H7 (cell line): ENCODE measurements around the gene ZNF567. TPM values are rescaled to one million over a fixed set of nuclear protein-coding genes. Genes with fewer than 3 reads are reported as not detected.

Experiments
- DNase-seq: peaks from one replicate; pipeline ENCODE4 v3.0.0; 2012
- H3K27me3 ChIP-seq: 2 replicates; pipeline ENCODE4 v1.6.0; 2011; ENCODE audit warnings: mild to moderate bottlenecking, low read length; ENCODE audit not compliant: control insufficient read depth, insufficient read depth
- H3K36me3 ChIP-seq: replicated peaks from 2 replicates; pipeline ENCODE4 v1.5.1; 2011; ENCODE audit warnings: low read length; ENCODE audit not compliant: control insufficient read depth, insufficient read depth
- H3K4me3 ChIP-seq: 2 replicates; pipeline ENCODE4 v1.5.1; 2011; ENCODE audit warnings: low read depth, mild to moderate bottlenecking, control low read depth, low read length, moderate library complexity; ENCODE audit not compliant: insufficient read depth
- total RNA-seq: library from RNA; depleted of rRNA; stranded (reverse); fragments of >200 nt; shearing (Covaris generic); gene quantifications from 2 replicates; pipeline ENCODE4 v1.2.3, GENCODE V29; 2014; rRNA removed

ZNF567 gene
- total RNA-seq = 5.5 and 12.3 TPM in 2 replicates

DNA sequence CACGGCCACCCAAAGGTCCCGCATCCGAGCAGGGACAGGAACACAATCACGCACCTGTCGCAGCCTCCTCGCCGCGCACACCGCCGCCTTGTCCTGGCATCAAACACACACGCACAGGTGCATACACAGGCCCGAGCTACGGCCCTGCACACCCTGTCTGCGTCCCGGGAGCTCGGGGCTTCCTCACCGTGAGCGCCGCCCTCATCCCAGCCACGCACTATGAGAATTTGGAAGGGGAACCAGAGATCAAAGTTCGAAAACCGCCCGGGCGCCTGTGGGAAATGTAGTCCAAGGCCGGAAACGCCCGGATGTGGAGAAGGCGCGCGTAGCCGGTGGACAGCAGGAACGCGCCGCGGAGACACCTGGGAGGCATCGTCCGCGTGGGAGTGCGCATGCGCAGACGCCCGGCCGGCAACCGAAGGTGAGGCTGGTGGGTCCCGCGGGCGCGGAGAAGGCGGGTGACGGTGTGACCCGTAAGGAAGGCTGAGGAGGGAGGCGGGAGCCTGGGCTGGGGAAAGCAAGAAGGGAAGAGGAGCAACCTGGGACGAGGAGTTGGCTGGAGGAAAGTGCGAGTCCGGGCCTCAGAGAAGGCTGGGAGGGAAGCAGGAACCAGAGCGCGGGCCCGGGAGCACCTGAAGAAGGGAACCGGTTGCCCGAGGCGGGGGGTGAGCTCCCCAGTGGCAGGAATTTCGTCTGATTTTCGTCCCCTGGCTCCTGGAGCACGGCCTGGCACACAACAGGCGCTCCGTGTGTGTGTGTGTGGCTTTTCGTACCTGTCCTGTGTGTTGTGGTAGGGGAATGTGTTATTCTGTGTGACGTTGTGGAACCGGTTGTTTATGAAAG is at the start of gene ZNF567:
TSS of gene ZNF567 (plus strand) at position 399 of the 843 bp plus-strand sequence. CDS start 7,256 bp downstream, outside the sequence.
- H3K27me3 ChIP-seq = no peaks in the 10 kb centered on the region
- peaks cover 20% of the 10 kb centered on the region for H3K36me3 ChIP-seq
- peak; percentile 97 for DNase-seq
- H3K4me3 ChIP-seq = peak within 1 kb of the TSS; percentile 88

DNA sequence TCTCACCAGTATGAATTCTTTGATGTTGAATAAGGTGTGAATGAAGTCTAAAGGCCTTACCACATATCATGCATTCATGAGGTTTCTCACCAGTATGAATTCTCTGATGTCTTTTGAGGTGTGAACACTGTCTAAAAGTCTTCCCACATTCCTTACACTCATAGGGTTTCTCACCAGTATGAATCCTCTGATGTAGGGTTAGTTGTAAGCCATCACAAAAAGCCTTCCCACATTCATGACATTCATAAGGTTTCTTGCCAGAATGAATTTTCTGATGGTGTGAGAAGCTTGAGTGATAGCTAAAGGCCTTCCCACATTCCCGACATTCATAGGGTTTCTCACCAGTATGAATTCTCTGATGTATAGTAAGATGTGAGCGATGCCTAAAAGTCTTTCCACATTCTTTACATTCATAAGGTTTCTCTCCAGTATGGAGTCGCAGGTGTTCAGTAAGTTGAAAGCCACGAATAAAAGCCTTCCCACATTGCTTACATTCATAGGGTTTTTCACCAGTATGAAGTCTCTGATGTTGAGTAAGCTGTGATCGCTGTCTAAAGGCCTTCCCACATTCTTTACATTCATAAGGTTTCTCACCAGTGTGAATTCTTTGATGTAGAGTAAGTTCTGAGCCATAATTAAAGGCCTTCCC is 48.4 kb upstream of the ZNF567 start:
- H3K27me3 ChIP-seq = no peaks in the 10 kb centered on the region
- no peak for DNase-seq
- peaks cover 2% of the 10 kb centered on the region for H3K36me3 ChIP-seq
- H3K4me3 ChIP-seq = no peak overlapping the region

GRCh38 chr19:36646746-36647145 is 40.7 kb upstream of the ZNF567 start:
- H3K27me3 ChIP-seq = no peaks in the 10 kb centered on the region
- no peak for DNase-seq

DNA sequence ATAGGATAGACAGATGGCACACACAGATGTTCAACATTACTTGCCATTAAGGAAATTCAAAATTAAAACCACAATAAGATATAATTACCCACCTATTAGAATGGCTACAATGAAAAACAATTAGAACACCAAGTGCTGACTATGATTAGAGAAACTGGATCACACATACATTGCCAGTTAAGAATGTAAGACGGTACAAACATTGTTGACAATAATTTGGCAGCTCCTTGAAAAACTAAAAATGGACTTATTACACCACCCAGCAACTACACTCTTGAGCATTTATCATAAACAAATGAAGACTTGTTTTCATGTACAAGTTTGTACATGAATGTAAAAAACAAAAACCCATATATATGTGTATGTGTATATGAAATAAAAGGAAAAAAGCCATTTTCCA is 34.5 kb upstream of the ZNF567 start:
- Histone ChIP-seq H3K36me3 (peaks cover 7% of the 10 kb centered on the region), H3K4me3 (no peak overlapping the region), H3K27me3 (no peaks in the 10 kb centered on the region)
- DNase-seq = no peak

More at GRCh38 chr19:36646746-36647145, 40.7 kb upstream of the ZNF567 start:
- Histone ChIP-seq H3K36me3 (no peaks in the 10 kb centered on the region; the same call in none of the 2 replicates), H3K4me3 (no peak overlapping the region)

- peak overlapping the region; percentile 76 for H3K4me3 ChIP-seq
- no peaks in the 10 kb centered on the region for H3K27me3 ChIP-seq
- H3K36me3 ChIP-seq = no peaks in the 10 kb centered on the region
- DNase-seq = no peak
Observed at GRCh38 chr19:36665832-36666231, 21.6 kb upstream of the ZNF567 start.

DNA sequence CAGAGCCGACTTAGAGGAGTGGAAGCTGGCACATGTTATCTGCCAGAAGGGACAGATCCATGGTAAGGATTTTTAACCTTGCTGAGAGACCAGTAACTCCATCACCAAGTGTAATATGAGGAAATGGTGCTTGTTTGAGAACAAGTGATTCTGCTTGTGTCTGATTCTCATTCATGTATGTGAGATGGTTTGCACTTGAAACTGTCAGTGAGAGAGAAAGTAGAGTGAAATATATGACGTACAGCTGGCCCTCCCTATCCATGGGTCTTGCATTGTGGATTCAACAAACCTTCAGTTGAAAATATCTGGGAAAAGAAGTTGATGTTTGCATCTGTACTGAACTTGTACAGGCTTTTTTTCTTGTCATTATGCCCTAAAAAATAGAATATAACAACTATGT is 18.8 kb upstream of the ZNF567 start:
- Histone ChIP-seq H3K27me3 (no peaks in the 10 kb centered on the region), H3K4me3 (no peak overlapping the region), H3K36me3 (no peaks in the 10 kb centered on the region)
- DNase-seq = no peak

- no peak overlapping the region for H3K4me3 ChIP-seq
- no peaks in the 10 kb centered on the region for H3K27me3 ChIP-seq
- no peaks in the 10 kb centered on the region for H3K36me3 ChIP-seq
- DNase-seq = no peak
Observed at GRCh38 chr19:36672368-36672767, 15.0 kb upstream of the ZNF567 start.

- Histone ChIP-seq H3K4me3 (no peak overlapping the region), H3K27me3 (no peaks in the 10 kb centered on the region), H3K36me3 (no peaks in the 10 kb centered on the region)
- DNase-seq = no peak
Observed at GRCh38 chr19:36674201-36674600, 13.2 kb upstream of the ZNF567 start.

DNA sequence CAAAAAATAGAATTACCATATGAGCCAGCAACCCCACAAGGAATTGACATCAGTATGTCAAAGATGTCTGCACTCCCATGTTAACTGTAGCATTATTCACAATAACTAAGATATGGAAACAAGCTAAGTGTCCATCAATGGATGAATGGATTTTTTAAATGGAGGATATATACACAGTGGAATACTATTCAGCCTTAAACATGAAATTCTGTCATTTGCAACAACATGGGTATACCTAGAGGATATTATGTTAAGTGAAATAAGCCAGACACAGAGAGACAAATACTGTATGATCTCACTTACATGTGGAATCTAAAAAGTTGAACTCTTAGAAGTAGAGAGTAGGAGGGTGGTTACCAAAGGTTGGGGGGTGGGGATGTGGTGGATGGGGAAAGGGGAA is 8.0 kb upstream of the ZNF567 start:
- Histone ChIP-seq H3K4me3 (no peak overlapping the region), H3K36me3 (no peaks in the 10 kb centered on the region)

DNA sequence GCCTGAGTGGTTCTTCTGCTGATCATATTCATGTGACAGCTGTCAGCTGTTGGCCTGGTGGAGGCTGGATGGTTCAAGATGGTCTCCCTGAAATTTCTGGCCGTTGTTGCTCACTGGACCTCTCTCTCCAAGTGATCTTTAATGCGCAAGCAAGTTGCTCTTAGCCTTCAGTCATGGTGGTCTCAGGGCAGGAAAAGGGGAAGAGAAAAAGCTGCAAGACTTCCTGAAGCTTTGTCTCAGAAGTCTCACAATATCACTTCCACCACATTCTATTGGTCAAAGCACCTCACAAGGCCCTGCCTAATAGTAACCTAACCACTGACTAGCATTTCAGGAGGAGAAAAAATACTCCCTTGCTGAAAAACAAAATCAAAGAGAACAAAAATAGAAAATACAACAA is 1.6 kb upstream of the ZNF567 start:
- H3K36me3 ChIP-seq = peaks cover 10% of the 10 kb centered on the region
- no peaks in the 10 kb centered on the region for H3K27me3 ChIP-seq
- H3K4me3 ChIP-seq = no peak overlapping the region
- DNase-seq = no peak

More for the DNA sequence above, 8.0 kb upstream of the ZNF567 start:
- H3K27me3 ChIP-seq = no peaks in the 10 kb centered on the region
- no peak for DNase-seq

GRCh38 chr19:36686365-36687213 is 823 bp upstream of the ZNF567 start:
- no peaks in the 10 kb centered on the region for H3K27me3 ChIP-seq
- DNase-seq = peak; percentile 40
- peaks cover 14% of the 10 kb centered on the region for H3K36me3 ChIP-seq
- peak overlapping the region; percentile 88 for H3K4me3 ChIP-seq

- DNase-seq = no peak
- Histone ChIP-seq H3K36me3 (peaks cover 22% of the 10 kb centered on the region), H3K27me3 (no peaks in the 10 kb centered on the region), H3K4me3 (peak overlapping the region; percentile 88)
Observed at GRCh38 chr19:36688058-36688457, 646 bp downstream of the ZNF567 start.

GRCh38 chr19:36707134-36707533 is 19.7 kb downstream of the ZNF567 start:
- Histone ChIP-seq H3K36me3 (peaks cover under 1% of the 10 kb centered on the region), H3K4me3 (no peak overlapping the region), H3K27me3 (no peaks in the 10 kb centered on the region)
- no peak for DNase-seq

DNA sequence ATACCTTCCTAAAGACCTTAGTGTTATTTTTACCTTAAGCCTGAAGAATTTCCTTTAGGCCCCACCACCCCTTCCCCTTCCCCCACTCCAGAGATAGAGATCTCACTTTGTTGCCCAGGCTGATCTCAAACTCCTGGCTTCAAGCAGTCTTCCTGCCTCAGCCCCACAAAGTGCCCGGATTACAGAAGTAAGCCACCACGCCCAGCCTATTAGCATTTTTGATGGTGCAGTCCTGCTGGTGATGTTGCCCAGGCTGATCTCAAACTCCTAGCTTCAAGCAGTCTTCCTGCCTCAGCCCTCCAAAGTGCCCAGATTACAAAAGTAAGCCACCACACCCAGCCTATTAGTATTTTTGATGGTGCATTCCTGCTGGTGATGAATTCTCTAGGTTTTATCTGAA is 22.0 kb downstream of the ZNF567 start:
- no peak for DNase-seq
- no peaks in the 10 kb centered on the region for H3K27me3 ChIP-seq
- H3K36me3 ChIP-seq = peaks cover 18% of the 10 kb centered on the region
- no peak overlapping the region for H3K4me3 ChIP-seq
